A172 (cell line): ENCODE data around the gene CDH4. TPM values are rescaled to one million over a fixed set of nuclear protein-coding genes. Genes with fewer than 3 reads are reported as not detected.

ENCODE experiments used
- DNase-seq: peaks from one replicate; pipeline ENCODE4 v3.0.0-alpha.2; 2015; ENCODE audit warnings: low spot score
- total RNA-seq: library from RNA; depleted of rRNA; stranded (reverse); fragments of >200 nt; shearing (Covaris generic); gene quantifications from 2 replicates; pipeline ENCODE4 v1.2.3, GENCODE V29; 2014

Gene CDH4
- total RNA-seq, 1 experiment from 2014 or later = 5.5 TPM

GRCh38 chr20:61926253-61926613 is 674.2 kb downstream of the CDH4 start:
- no peak for DNase-seq

- DNase-seq = no peak
These were observed 674.7 kb downstream of the CDH4 start for GRCh38 chr20:61926796-61927192.

- no peak for DNase-seq
These were observed 675.2 kb downstream of the CDH4 start for GRCh38 chr20:61927193-61927825.

- no peak for DNase-seq
These were observed 675.9 kb downstream of the CDH4 start for GRCh38 chr20:61927826-61928541.

GRCh38 chr20:61929561-61929960 is 677.5 kb downstream of the CDH4 start:
- DNase-seq = no peak

GRCh38 chr20:61929971-61930666 is 678.1 kb downstream of the CDH4 start:
- no peak for DNase-seq

GRCh38 chr20:61930776-61931475 is 678.9 kb downstream of the CDH4 start:
- DNase-seq = no peak

- no peak for DNase-seq
These were observed 679.6 kb downstream of the CDH4 start for GRCh38 chr20:61931476-61932198.

- DNase-seq = no peak
These were observed 680.1 kb downstream of the CDH4 start for GRCh38 chr20:61932199-61932592.

GRCh38 chr20:61932711-61933480 is 680.8 kb downstream of the CDH4 start:
- no peak for DNase-seq

- DNase-seq = no peak
These were observed 681.5 kb downstream of the CDH4 start for GRCh38 chr20:61933481-61933950.

GRCh38 chr20:61933951-61934715 is 682.1 kb downstream of the CDH4 start:
- no peak for DNase-seq

GRCh38 chr20:61934716-61935530 is 682.9 kb downstream of the CDH4 start:
- no peak for DNase-seq

GRCh38 chr20:61935926-61936700 is 684.1 kb downstream of the CDH4 start:
- no peak for DNase-seq

- no peak for DNase-seq
These were observed 684.7 kb downstream of the CDH4 start for GRCh38 chr20:61936701-61937131.

- no peak for DNase-seq
These were observed 685.3 kb downstream of the CDH4 start for GRCh38 chr20:61937146-61937962.
